ENCODE data around the gene YEATS2. TPM values are rescaled to one million over a fixed set of nuclear protein-coding genes. Genes with fewer than 3 reads are reported as not detected.

The YEATS2 gene
- polyA plus RNA-seq, 1 donor (not counting 4 experiments of a cell fraction or from before 2014, with no cell fraction given), result 21.7 TPM

DNA sequence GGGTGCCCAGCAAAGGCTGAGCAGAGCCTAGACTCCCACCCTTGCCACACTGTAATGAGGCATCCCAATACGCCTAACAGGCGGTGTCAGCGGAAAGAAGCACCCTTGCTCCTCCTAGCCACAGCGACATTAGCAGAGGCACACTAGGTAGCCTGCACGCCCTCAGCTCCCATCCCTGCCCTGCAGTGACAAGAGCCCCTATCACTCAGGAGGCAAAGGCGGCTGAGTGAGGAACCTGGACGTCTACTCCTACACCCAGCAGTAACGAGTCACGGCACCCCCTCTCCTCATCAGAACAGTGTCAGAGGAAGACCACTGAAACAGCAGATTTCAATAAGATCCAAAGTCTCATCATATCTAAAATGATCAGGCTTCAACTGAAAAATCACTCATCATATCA is 139.8 kb downstream of the YEATS2 start:
- TF ChIP-seq, protein P1, sequence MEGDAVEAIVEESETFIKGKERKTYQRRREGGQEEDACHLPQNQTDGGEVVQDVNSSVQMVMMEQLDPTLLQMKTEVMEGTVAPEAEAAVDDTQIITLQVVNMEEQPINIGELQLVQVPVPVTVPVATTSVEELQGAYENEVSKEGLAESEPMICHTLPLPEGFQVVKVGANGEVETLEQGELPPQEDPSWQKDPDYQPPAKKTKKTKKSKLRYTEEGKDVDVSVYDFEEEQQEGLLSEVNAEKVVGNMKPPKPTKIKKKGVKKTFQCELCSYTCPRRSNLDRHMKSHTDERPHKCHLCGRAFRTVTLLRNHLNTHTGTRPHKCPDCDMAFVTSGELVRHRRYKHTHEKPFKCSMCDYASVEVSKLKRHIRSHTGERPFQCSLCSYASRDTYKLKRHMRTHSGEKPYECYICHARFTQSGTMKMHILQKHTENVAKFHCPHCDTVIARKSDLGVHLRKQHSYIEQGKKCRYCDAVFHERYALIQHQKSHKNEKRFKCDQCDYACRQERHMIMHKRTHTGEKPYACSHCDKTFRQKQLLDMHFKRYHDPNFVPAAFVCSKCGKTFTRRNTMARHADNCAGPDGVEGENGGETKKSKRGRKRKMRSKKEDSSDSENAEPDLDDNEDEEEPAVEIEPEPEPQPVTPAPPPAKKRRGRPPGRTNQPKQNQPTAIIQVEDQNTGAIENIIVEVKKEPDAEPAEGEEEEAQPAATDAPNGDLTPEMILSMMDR (optimal IDR thresholded peaks at IDR 0.05 in 1 of 3, IDR thresholded peaks at IDR 0.05 in 1 of 3, conservative IDR thresholded peaks at IDR 0.05 in 1 of 3; ENCODE audit: extremely low read depth in 1 of 3, insufficient read depth in 2 of 3, low read length in 3 of 3), result no peak
- TF ChIP-seq EZH2 (IDR thresholded peaks at IDR 0.05; ENCODE audit: low read length), result no peak
- Histone ChIP-seq H3K4me3 (ENCODE audit: control insufficient read depth in 2 of 3, extremely low read depth in 1 of 3, insufficient read depth in 2 of 3, low read depth in 1 of 3, low read length in 3 of 3) (no peak overlapping the region), H3K9me3 (ENCODE audit: control insufficient read depth, low read depth, low read length) (no peaks in the 10 kb centered on the region), H3K79me2 (ENCODE audit: control insufficient read depth, insufficient read depth, low read length) (no peaks in the 10 kb centered on the region), H4K20me1 (ENCODE audit: control insufficient read depth, extremely low read depth, insufficient read depth, low read length) (no peaks in the 10 kb centered on the region), H3K4me1 (ENCODE audit: control insufficient read depth, extremely low read depth, insufficient read depth, low read length) (no peaks in the 10 kb centered on the region), H3K9me1 (ENCODE audit: control insufficient read depth, extremely low read depth, insufficient read depth, low read length) (no peaks in the 10 kb centered on the region), H3K9ac (ENCODE audit: control insufficient read depth, extremely low read depth, insufficient read depth, low read length) (no peak overlapping the region), H3K27ac (ENCODE audit: control insufficient read depth, insufficient read depth, low read length) (no peak overlapping the region), H3K4me2 (ENCODE audit: control insufficient read depth, extremely low read depth, insufficient read depth, low read depth, low read length) (no peak overlapping the region), H3K36me3 (ENCODE audit: control insufficient read depth in 2 of 2, extremely low read depth in 1 of 2, insufficient read depth in 2 of 2, low read length in 2 of 2) (peaks cover 12 to 15% of the 10 kb centered on the region in 2 experiments), H2AFZ (ENCODE audit: control insufficient read depth, low read length) (no peak overlapping the region), H3K27me3 (ENCODE audit: control insufficient read depth, extremely low read depth, insufficient read depth, low read length) (no peaks in the 10 kb centered on the region)
- DNase-seq (ENCODE audit: low read depth, low spot score), result no peak
- dilution Hi-C loops (cut with MboI; ENCODE audit: extremely low pct_ligation_motif_present, low sequenced_read_pairs), result no loop called here
- FAIRE-seq, result no peak

- Histone ChIP-seq H2AFZ (ENCODE audit: control insufficient read depth, low read length) (no peak overlapping the region), H4K20me1 (ENCODE audit: control insufficient read depth, extremely low read depth, insufficient read depth, low read length) (no peaks in the 10 kb centered on the region), H3K4me2 (ENCODE audit: control insufficient read depth, extremely low read depth, insufficient read depth, low read depth, low read length) (no peak overlapping the region), H3K4me1 (ENCODE audit: control insufficient read depth, extremely low read depth, insufficient read depth, low read length) (no peaks in the 10 kb centered on the region), H3K36me3 (ENCODE audit: control insufficient read depth in 2 of 2, extremely low read depth in 1 of 2, insufficient read depth in 2 of 2, low read length in 2 of 2) (peaks cover 12% of the 10 kb centered on the region in 2 experiments), H3K9me3 (ENCODE audit: control insufficient read depth, low read depth, low read length) (no peaks in the 10 kb centered on the region), H3K4me3 (ENCODE audit: control insufficient read depth in 2 of 3, extremely low read depth in 1 of 3, insufficient read depth in 2 of 3, low read depth in 1 of 3, low read length in 3 of 3) (no peak overlapping the region), H3K27ac (ENCODE audit: control insufficient read depth, insufficient read depth, low read length) (no peak overlapping the region), H3K27me3 (ENCODE audit: control insufficient read depth, extremely low read depth, insufficient read depth, low read length) (no peaks in the 10 kb centered on the region), H3K9ac (ENCODE audit: control insufficient read depth, extremely low read depth, insufficient read depth, low read length) (no peak overlapping the region), H3K79me2 (ENCODE audit: control insufficient read depth, insufficient read depth, low read length) (no peaks in the 10 kb centered on the region), H3K9me1 (ENCODE audit: control insufficient read depth, extremely low read depth, insufficient read depth, low read length) (no peaks in the 10 kb centered on the region)
- DNase-seq (ENCODE audit: low read depth, low spot score) (no peak), FAIRE-seq (no peak)
- no peak for TF ChIP-seq EZH2 (IDR thresholded peaks at IDR 0.05; ENCODE audit: low read length)
- TF ChIP-seq, protein P1 (optimal IDR thresholded peaks at IDR 0.05 in 1 of 3, IDR thresholded peaks at IDR 0.05 in 1 of 3, conservative IDR thresholded peaks at IDR 0.05 in 1 of 3; ENCODE audit: extremely low read depth in 1 of 3, insufficient read depth in 2 of 3, low read length in 3 of 3), result no peak
- dilution Hi-C loops (cut with MboI; ENCODE audit: extremely low pct_ligation_motif_present, low sequenced_read_pairs), result no loop called here
Measured at GRCh38 chr3:183837894-183838293, 140.3 kb downstream of the YEATS2 start.
